HepG2 (cell line): Measurements from ENCODE around the gene RPTOR. TPM values are rescaled to one million over a fixed set of nuclear protein-coding genes. Genes with fewer than 3 reads are reported as not detected.

ENCODE experiments used
- ATAC-seq: fragments of 200-7000 bp; cut with Tn5 transposase; 3 replicates; pipeline ENCODE4 v1.9.1; 2020; ENCODE audit warnings: mild to moderate bottlenecking, moderate library complexity
- BruUV-seq: library from RNA; stranded (reverse); fragments of 400-500 nt; replicated peaks from 2 replicates; lab custom pipeline; 2021; lab: Mats Ljungman, UMichigan
- CTCF ChIA-PET: fragments of 300-600 bp; formaldehyde crosslinking; extraction: SDS; loops from one replicate; lab custom pipeline; 2021; ENCODE audit warnings: low total read pairs, inconsistent platforms, low intra/inter-chr PET ratio; lab: Yijun Ruan, JAX
- POLR2A ChIA-PET: fragments of 350-600 bp; sonication (Branson Sonifier 250); formaldehyde crosslinking; loops from one replicate; lab custom pipeline; 2020; ENCODE audit warnings: antibody characterized with exemption, inconsistent platforms; lab: Yijun Ruan, JAX
- DNase-seq: peaks from one replicate; pipeline ENCODE4 v3.0.0-alpha.2; 2015; ENCODE audit warnings: low spot score
- FAIRE-seq: peaks from 3 replicates; lab custom pipeline; 2011; peaks lifted over from hg19 to GRCh38; lab: Jason Lieb, UNC
- H2AFZ ChIP-seq: one replicate; pipeline ENCODE4 v1.6.1; 2011; ENCODE audit warnings: low read length, inconsistent platforms
- H3K27ac ChIP-seq: fragments of 300-600 bp; 3 replicates; pipeline ENCODE4 v1.8.0; 2011; ENCODE audit warnings: mixed run types, mild to moderate bottlenecking, mixed read lengths, low read length, inconsistent platforms; ENCODE audit not compliant: insufficient read depth; ENCODE audit errors: extremely low read length
- H3K27me3 ChIP-seq, 2 experiments: fragments of 200-600 bp in 1 of 2; 2 replicates in 1 of 2; 3 replicates in 1 of 2; pipeline versions ENCODE4 v1.6.0 to v1.8.0; 2011; ENCODE audit warnings: low read length in 2 of 2, mild to moderate bottlenecking in 2 of 2, moderate library complexity in 2 of 2, inconsistent platforms in 1 of 2; ENCODE audit not compliant: insufficient read depth in 2 of 2, control insufficient read depth in 1 of 2
- H3K36me3 ChIP-seq, 2 experiments: fragments of 200-600 bp in 1 of 2; replicated peaks in 1 of 2; 2 replicates in 1 of 2; 3 replicates in 1 of 2; pipeline versions ENCODE4 v1.5.1 to v1.8.0; 2011; ENCODE audit warnings: low read length in 2 of 2, inconsistent platforms in 1 of 2; ENCODE audit not compliant: insufficient read depth in 2 of 2, control insufficient read depth in 1 of 2
- H3K4me1 ChIP-seq: 2 replicates; pipeline ENCODE4 v1.5.1; 2012; ENCODE audit warnings: low read length, inconsistent platforms; ENCODE audit not compliant: insufficient read depth
- H3K4me2 ChIP-seq: 2 replicates; pipeline ENCODE4 v1.6.0; 2011; ENCODE audit warnings: low read depth, low read length, inconsistent platforms
- H3K4me3 ChIP-seq, 3 experiments: fragments of 200-600 bp in 1 of 3; sonication (generic), shearing (Covaris generic) in 1 of 3; replicated peaks in 1 of 3; 2 replicates each; pipeline ENCODE4 v1.5.1; 2011 to 2016; ENCODE audit warnings: low read length in 3 of 3, inconsistent platforms in 2 of 3, low read depth in 2 of 3, mild to moderate bottlenecking in 2 of 3, control low read depth in 1 of 3, mixed read lengths in 1 of 3; ENCODE audit not compliant: insufficient read depth in 1 of 3
- H3K79me2 ChIP-seq: one replicate; pipeline ENCODE4 v1.6.1; 2011; ENCODE audit warnings: low read length, inconsistent platforms; ENCODE audit not compliant: insufficient read depth
- H3K9ac ChIP-seq: 2 replicates; pipeline ENCODE4 v1.6.0; 2011; ENCODE audit warnings: mild to moderate bottlenecking, low read depth, low read length, inconsistent platforms; ENCODE audit not compliant: insufficient read depth
- H3K9me3 ChIP-seq: 2 replicates; pipeline ENCODE4 v1.5.1; 2012; ENCODE audit warnings: mild to moderate bottlenecking, low read length
- H4K20me1 ChIP-seq: 2 replicates; pipeline ENCODE4 v1.6.0; 2011; ENCODE audit warnings: inconsistent platforms, mild to moderate bottlenecking, low read length, moderate library complexity; ENCODE audit not compliant: insufficient read depth
- DMAP1 ChIP-seq: IDR thresholded peaks from 2 replicates; pipeline ENCODE4 v1.6.1; 2016
- POLR2AphosphoS2 ChIP-seq: IDR thresholded peaks from 2 replicates; pipeline ENCODE4 v1.6.1; 2011; ENCODE audit warnings: low read depth, low read length, improper control_type of control experiment
- PRMT3 ChIP-seq: sonication (generic); formaldehyde crosslinking; IDR thresholded peaks from 2 replicates; pipeline ENCODE4 v1.8.1; 2022; ENCODE audit warnings: low read depth, mild to moderate bottlenecking, moderate library complexity, missing genetic modification reagents, borderline replicate concordance
- TEAD3 ChIP-seq: optimal IDR thresholded peaks from 2 replicates; pipeline ENCODE3; 2016; ENCODE audit warnings: borderline replicate concordance
- TGIF2 ChIP-seq: IDR thresholded peaks from 2 replicates; pipeline ENCODE4 v1.6.1; 2016; ENCODE audit warnings: control low read depth, missing compliant biosample characterization
- ZNF24 ChIP-seq: fragments of 450-650 bp; IDR thresholded peaks from 2 replicates; pipeline ENCODE4 v1.6.1; 2017; ENCODE audit warnings: antibody characterized with exemption, mild to moderate bottlenecking
- ZNF335 ChIP-seq: sonication (generic); formaldehyde crosslinking; IDR thresholded peaks from 2 replicates; pipeline ENCODE4 v1.4.0; 2020; ENCODE audit warnings: missing genetic modification reagents
- ZNF761 ChIP-seq: sonication (generic); formaldehyde crosslinking; conservative IDR thresholded peaks from 2 replicates; pipeline ENCODE4 v1.4.0; 2020; ENCODE audit warnings: mild to moderate bottlenecking, missing genetic modification reagents
- ZXDC ChIP-seq: sonication (generic); formaldehyde crosslinking; IDR thresholded peaks from 2 replicates; pipeline ENCODE4 v1.5.0; 2020; ENCODE audit warnings: mild to moderate bottlenecking, missing genetic modification reagents
- WGBS: methylation state at CpG from one replicate; pipeline ENCODE4 v1.1.6; 2017; ENCODE audit warnings: low lambda C conversion rate; 5-methylcytosine and 5-hydroxymethylcytosine counted together
- in situ Hi-C: cut with HindIII; loops from 2 replicates; pipeline ENCODE4 v1.10.0; 2017; ENCODE audit warnings: low pct_unique_long_range_greater_than_20kb; ENCODE audit not compliant: extremely low pct_ligation_motif_present
- intact Hi-C: fragments of 100-400 bp; cut with micrococcal nuclease; formaldehyde crosslinking; loops from one replicate; pipeline ENCODE4 v1.10.0; 2022; ENCODE audit not compliant: unreplicated experiment
- polyA plus RNA-seq, 8 experiments: library from polyadenylated mRNA; depleted of rRNA in 3 of 8; stranded (reverse) in 7 of 8; unstranded in 1 of 8; fragments of >200 nt; fragmentation: Illumina TruSeq in 4 of 8; extraction: Trizol in 4 of 8; gene quantifications; 2 replicates each; pipeline versions ENCODE4 v1.2.1 to v1.2.3, GENCODE V29; 2011 to 2016; ENCODE audit warnings: low read depth in 4 of 8, missing spikeins in 1 of 8, mixed read lengths in 1 of 8; ENCODE audit not compliant: insufficient read depth in 1 of 8
- total RNA-seq, 5 experiments: library from RNA; depleted of rRNA; stranded (reverse); fragments of >200 nt; fragmentation: Illumina TruSeq; extraction: Trizol; gene quantifications; 2 replicates each; pipeline ENCODE4 v1.2.3, GENCODE V29; 2016; ENCODE audit warnings: low read depth in 1 of 5
- TF ChIP-seq, protein P1 (sequence below): sonication (generic); formaldehyde crosslinking; IDR thresholded peaks from 2 replicates; pipeline ENCODE4 v1.5.0; 2020; ENCODE audit warnings: missing genetic modification reagents

The RPTOR gene
- total and polyA plus RNA-seq, 2 of the 13 experiments (the other 11 are each of a cell fraction or from before 2014, with no cell fraction given), result 6.6 to 25.3 TPM

GRCh38 chr17:80872001-80872500 is 327.4 kb downstream of the RPTOR start:
- DNase-seq (no peak), FAIRE-seq (no peak), ATAC-seq (no peak)
- H3K27me3 ChIP-seq, result no peaks in the 10 kb centered on the region
- H3K4me3 ChIP-seq, result no peak overlapping the region
- H4K20me1 ChIP-seq, result no peaks in the 10 kb centered on the region
- no peak overlapping the region for H3K4me2 ChIP-seq
- no TSS peak for BruUV-seq
- CTCF ChIA-PET, result no interaction called here
- H3K9me3 ChIP-seq, result no peaks in the 10 kb centered on the region
- POLR2A ChIA-PET, result no interaction called here
- intact Hi-C loops (no loop called here), in situ Hi-C loops (no loop called here)
- WGBS, result 92% methylated on average over 13 of the region's 14 CpGs
- TF ChIP-seq ZNF761 (CRISPR knock-in tag), result no peak
- no peak for TF ChIP-seq ZXDC (CRISPR knock-in tag)
- no peak for TF ChIP-seq TGIF2 (CRISPR knock-in tag)
- no peak for TF ChIP-seq TEAD3 (CRISPR knock-in tag)
- TF ChIP-seq ZNF335, result no peak
- no peak for TF ChIP-seq POLR2AphosphoS2
- TF ChIP-seq ZNF24, result no peak
- TF ChIP-seq PRMT3 (CRISPR knock-in tag), result no peak
- TF ChIP-seq, protein P1, sequence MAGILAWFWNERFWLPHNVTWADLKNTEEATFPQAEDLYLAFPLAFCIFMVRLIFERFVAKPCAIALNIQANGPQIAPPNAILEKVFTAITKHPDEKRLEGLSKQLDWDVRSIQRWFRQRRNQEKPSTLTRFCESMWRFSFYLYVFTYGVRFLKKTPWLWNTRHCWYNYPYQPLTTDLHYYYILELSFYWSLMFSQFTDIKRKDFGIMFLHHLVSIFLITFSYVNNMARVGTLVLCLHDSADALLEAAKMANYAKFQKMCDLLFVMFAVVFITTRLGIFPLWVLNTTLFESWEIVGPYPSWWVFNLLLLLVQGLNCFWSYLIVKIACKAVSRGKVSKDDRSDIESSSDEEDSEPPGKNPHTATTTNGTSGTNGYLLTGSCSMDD, result no peak
- no peak for TF ChIP-seq DMAP1 (CRISPR knock-in tag)
- no peak overlapping the region for H3K27ac ChIP-seq
- H3K9ac ChIP-seq, result no peak overlapping the region
- no peak overlapping the region for H2AFZ ChIP-seq
- peaks cover 12% of the 10 kb centered on the region for H3K4me1 ChIP-seq
- peaks cover 16 to 18% of the 10 kb centered on the region in 2 experiments; a peak in 4 of 5 replicates for H3K36me3 ChIP-seq
- no peaks in the 10 kb centered on the region for H3K79me2 ChIP-seq
